GM23338 (cell line): ENCODE results near the gene TXNDC16. TPM values are rescaled to one million over a fixed set of nuclear protein-coding genes. Genes with fewer than 3 reads are reported as not detected.

Experiments used
- CREB1 ChIP-seq: fragments of 250-450 bp; sonication (Bioruptor Pico); IDR thresholded peaks from 2 replicates; pipeline ENCODE4 v1.5.0; 2020; ENCODE audit warnings: low read depth, mild to moderate bottlenecking, moderate library complexity
- EZH2 ChIP-seq: fragments of 200-600 bp; sonication (generic); IDR thresholded peaks from one replicate; pipeline ENCODE4 v1.8.0; 2017; ENCODE audit warnings: antibody characterized with exemption, mild to moderate bottlenecking, low read depth; ENCODE audit not compliant: unreplicated experiment
- EZH2phosphoT487 ChIP-seq: fragments of 200-600 bp; sonication (generic); IDR thresholded peaks from one replicate; pipeline ENCODE4 v1.8.1; 2018; ENCODE audit warnings: antibody characterized with exemption; ENCODE audit not compliant: unreplicated experiment
- NANOG ChIP-seq: IDR thresholded peaks from 2 replicates; pipeline ENCODE4 v1.6.1; 2016; ENCODE audit warnings: antibody characterized with exemption, borderline replicate concordance
- STAT1 ChIP-seq: IDR thresholded peaks from one replicate; pipeline ENCODE4 v1.6.1; 2016; ENCODE audit warnings: antibody characterized with exemption; ENCODE audit not compliant: unreplicated experiment
- ZNF114 ChIP-seq: fragments of 250-450 bp; sonication (Bioruptor Pico); IDR thresholded peaks from 2 replicates; pipeline ENCODE4 v1.5.0; 2020; ENCODE audit warnings: mild to moderate bottlenecking, moderate library complexity
- ZNF331 ChIP-seq: fragments of 250-450 bp; sonication (Bioruptor Pico); IDR thresholded peaks from 2 replicates; pipeline ENCODE4 v1.5.0; 2020; ENCODE audit warnings: low read depth, mild to moderate bottlenecking, moderate library complexity
- polyA plus RNA-seq: library from polyadenylated mRNA; unstranded; fragments of >200 nt; fragmentation: Nextera tagmentation; extraction: Ambion mirVana; gene quantifications from 2 replicates; pipeline ENCODE4 v1.2.1, GENCODE V29; 2016
- total RNA-seq: library from RNA; depleted of rRNA; stranded (reverse); fragments of >200 nt; shearing (Covaris generic); gene quantifications from 2 replicates; pipeline ENCODE4 v1.2.3, GENCODE V29; 2014
- TF ChIP-seq, protein P1 (sequence below): fragments of 250-450 bp; sonication (Bioruptor Pico); IDR thresholded peaks from 2 replicates; pipeline ENCODE4 v1.5.0; 2020; ENCODE audit warnings: mild to moderate bottlenecking, moderate library complexity
- TF ChIP-seq, protein P2 (sequence below): IDR thresholded peaks from 2 replicates; pipeline ENCODE4 v1.6.1; 2016; ENCODE audit warnings: antibody characterized with exemption
- TF ChIP-seq, protein P3 (sequence below), 2 experiments: fragments of 200-600 bp in 1 of 2; sonication (generic) in 1 of 2; conservative IDR thresholded peaks; 2 replicates each; pipeline versions ENCODE4 v1.5.1 to v1.6.1; 2016 to 2017; ENCODE audit warnings: antibody characterized with exemption in 2 of 2, low read depth in 2 of 2, mild to moderate bottlenecking in 2 of 2, moderate library complexity in 1 of 2

Gene TXNDC16
- total and polyA plus RNA-seq, 2 experiments from 2014 or later, result 13.6 to 14.0 TPM

DNA sequence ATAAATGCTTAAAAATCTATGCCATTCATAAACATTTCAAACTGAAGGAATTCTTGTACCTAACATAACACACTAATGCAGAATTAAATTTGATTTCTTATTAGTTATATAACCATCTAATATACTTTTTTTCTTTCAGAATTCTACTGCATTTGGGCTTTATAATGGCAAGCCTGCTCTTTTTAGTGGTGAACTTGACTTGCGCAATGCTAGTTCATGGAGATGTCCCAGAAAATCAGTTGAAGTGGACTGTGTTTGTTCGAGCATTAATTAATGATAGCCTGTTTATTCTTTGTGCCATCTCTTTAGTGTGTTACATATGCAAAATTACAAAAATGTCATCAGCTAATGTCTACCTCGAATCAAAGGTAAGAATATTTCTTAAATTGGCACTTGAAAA, 47.7 kb upstream of the TXNDC16 start (continued):
- TF ChIP-seq, protein P1, sequence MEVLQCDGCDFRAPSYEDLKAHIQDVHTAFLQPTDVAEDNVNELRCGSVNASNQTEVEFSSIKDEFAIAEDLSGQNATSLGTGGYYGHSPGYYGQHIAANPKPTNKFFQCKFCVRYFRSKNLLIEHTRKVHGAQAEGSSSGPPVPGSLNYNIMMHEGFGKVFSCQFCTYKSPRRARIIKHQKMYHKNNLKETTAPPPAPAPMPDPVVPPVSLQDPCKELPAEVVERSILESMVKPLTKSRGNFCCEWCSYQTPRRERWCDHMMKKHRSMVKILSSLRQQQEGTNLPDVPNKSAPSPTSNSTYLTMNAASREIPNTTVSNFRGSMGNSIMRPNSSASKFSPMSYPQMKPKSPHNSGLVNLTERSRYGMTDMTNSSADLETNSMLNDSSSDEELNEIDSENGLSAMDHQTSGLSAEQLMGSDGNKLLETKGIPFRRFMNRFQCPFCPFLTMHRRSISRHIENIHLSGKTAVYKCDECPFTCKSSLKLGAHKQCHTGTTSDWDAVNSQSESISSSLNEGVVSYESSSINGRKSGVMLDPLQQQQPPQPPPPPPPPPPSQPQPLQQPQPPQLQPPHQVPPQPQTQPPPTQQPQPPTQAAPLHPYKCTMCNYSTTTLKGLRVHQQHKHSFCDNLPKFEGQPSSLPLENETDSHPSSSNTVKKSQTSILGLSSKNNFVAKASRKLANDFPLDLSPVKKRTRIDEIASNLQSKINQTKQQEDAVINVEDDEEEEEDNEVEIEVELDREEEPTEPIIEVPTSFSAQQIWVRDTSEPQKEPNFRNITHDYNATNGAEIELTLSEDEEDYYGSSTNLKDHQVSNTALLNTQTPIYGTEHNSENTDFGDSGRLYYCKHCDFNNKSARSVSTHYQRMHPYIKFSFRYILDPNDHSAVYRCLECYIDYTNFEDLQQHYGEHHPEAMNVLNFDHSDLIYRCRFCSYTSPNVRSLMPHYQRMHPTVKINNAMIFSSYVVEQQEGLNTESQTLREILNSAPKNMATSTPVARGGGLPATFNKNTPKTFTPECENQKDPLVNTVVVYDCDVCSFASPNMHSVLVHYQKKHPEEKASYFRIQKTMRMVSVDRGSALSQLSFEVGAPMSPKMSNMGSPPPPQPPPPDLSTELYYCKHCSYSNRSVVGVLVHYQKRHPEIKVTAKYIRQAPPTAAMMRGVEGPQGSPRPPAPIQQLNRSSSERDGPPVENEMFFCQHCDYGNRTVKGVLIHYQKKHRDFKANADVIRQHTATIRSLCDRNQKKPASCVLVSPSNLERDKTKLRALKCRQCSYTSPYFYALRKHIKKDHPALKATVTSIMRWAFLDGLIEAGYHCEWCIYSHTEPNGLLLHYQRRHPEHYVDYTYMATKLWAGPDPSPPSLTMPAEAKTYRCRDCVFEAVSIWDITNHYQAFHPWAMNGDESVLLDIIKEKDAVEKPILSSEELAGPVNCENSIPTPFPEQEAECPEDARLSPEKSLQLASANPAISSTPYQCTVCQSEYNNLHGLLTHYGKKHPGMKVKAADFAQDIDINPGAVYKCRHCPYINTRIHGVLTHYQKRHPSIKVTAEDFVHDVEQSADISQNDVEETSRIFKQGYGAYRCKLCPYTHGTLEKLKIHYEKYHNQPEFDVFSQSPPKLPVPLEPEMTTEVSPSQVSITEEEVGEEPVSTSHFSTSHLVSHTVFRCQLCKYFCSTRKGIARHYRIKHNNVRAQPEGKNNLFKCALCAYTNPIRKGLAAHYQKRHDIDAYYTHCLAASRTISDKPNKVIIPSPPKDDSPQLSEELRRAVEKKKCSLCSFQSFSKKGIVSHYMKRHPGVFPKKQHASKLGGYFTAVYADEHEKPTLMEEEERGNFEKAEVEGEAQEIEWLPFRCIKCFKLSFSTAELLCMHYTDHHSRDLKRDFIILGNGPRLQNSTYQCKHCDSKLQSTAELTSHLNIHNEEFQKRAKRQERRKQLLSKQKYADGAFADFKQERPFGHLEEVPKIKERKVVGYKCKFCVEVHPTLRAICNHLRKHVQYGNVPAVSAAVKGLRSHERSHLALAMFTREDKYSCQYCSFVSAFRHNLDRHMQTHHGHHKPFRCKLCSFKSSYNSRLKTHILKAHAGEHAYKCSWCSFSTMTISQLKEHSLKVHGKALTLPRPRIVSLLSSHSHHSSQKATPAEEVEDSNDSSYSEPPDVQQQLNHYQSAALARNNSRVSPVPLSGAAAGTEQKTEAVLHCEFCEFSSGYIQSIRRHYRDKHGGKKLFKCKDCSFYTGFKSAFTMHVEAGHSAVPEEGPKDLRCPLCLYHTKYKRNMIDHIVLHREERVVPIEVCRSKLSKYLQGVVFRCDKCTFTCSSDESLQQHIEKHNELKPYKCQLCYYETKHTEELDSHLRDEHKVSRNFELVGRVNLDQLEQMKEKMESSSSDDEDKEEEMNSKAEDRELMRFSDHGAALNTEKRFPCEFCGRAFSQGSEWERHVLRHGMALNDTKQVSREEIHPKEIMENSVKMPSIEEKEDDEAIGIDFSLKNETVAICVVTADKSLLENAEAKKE (CRISPR knock-in tag), result no peak
- TF ChIP-seq, protein P2, sequence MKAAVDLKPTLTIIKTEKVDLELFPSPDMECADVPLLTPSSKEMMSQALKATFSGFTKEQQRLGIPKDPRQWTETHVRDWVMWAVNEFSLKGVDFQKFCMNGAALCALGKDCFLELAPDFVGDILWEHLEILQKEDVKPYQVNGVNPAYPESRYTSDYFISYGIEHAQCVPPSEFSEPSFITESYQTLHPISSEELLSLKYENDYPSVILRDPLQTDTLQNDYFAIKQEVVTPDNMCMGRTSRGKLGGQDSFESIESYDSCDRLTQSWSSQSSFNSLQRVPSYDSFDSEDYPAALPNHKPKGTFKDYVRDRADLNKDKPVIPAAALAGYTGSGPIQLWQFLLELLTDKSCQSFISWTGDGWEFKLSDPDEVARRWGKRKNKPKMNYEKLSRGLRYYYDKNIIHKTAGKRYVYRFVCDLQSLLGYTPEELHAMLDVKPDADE, result no peak
- no peak for TF ChIP-seq EZH2
- TF ChIP-seq CREB1 (CRISPR knock-in tag), result no peak
- no peak for TF ChIP-seq ZNF114
- TF ChIP-seq EZH2phosphoT487, result no peak
- TF ChIP-seq STAT1, result no peak
- no peak for TF ChIP-seq ZNF331 (CRISPR knock-in tag)
- TF ChIP-seq NANOG, result no peak
- TF ChIP-seq, protein P3, sequence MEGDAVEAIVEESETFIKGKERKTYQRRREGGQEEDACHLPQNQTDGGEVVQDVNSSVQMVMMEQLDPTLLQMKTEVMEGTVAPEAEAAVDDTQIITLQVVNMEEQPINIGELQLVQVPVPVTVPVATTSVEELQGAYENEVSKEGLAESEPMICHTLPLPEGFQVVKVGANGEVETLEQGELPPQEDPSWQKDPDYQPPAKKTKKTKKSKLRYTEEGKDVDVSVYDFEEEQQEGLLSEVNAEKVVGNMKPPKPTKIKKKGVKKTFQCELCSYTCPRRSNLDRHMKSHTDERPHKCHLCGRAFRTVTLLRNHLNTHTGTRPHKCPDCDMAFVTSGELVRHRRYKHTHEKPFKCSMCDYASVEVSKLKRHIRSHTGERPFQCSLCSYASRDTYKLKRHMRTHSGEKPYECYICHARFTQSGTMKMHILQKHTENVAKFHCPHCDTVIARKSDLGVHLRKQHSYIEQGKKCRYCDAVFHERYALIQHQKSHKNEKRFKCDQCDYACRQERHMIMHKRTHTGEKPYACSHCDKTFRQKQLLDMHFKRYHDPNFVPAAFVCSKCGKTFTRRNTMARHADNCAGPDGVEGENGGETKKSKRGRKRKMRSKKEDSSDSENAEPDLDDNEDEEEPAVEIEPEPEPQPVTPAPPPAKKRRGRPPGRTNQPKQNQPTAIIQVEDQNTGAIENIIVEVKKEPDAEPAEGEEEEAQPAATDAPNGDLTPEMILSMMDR (conservative IDR thresholded peaks at IDR 0.05; ENCODE audit: low read depth in 2 of 2), result no peak
